HG03108 (cell line): ENCODE results near the gene UBE2C.
"Not testable (repeated sequence)": the region's sequence is repeated elsewhere in the genome, so short reads cannot be mapped to it uniquely, and the experiment has no call there.

Source experiments
- ATAC-seq: cut with Tn5 transposase; IDR thresholded peaks from one replicate; pipeline ENCODE4 v1.9.1; 2021; ENCODE audit warnings: moderate library complexity; ENCODE audit not compliant: unreplicated experiment

The UBE2C gene

DNA sequence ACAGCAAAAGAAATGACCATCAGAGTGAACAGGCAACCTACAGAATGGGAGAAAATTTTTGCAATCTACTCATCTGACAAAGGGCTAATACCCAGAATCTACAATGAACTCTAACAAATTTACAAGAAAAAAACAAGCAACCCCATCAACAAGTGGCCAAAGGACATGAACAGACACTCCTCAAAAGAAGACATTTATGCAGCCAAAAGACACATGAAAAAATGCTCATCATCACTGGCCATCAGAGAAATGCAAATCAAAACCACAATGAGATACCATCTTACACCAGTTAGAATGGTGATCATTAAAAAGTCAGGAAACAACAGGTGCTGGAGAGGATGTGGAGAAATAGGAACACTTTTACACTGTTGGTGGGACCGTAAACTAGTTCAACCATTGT lies 14.9 kb upstream of the UBE2C start:
- not testable (repeated sequence) for ATAC-seq

DNA sequence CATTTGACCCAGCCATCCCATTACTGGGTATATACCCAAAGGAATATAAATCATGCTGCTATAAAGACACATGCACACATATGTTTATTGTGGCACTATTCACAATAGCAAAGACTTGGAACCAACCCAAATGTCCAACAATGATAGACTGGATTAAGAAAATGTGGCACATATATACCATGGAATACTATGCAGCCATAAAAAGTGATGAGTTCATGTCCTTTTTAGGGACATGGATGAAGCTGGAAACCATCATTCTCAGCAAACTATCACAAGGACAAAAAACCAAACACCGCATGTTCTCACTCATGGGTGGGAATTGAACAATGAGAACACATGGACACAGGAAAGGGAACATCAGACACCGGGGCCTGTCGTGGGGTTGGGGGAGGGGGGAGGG lies 14.5 kb upstream of the UBE2C start:
- not testable (repeated sequence) for ATAC-seq

DNA sequence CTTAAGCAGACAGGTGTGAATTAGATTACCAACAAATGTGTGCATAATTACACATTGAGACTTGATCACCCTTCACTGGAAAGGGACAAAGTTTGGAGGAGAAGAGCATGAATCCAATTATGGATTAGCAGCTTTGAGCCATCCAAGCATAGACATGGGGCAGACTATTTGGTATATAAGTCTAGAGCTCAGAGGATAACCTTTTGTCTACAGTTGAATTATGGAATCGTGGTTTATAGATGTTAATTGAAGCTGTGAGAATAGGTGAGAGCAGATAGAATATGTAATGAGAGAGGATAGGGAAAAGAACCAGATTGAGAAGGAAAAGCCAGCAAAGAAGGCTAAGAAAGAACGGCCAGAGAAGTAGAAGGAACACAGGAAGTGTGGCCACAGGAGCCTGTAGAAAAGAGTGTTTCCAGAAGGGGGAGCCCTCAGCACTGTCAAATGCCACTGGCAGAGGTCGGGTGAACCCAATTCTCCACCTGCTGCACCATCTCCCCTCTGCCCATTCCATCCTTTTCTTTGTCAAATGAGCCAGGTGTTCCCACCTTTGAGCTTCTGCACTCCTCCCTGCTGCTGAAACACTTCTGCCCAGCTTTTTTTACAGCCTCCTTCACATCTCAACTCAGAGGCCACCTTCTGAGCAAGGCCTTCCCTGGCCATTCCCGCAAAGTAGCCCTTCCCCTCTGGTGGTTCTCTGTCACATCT lies 13.4 kb upstream of the UBE2C start:
- peak; percentile 52 for ATAC-seq

DNA sequence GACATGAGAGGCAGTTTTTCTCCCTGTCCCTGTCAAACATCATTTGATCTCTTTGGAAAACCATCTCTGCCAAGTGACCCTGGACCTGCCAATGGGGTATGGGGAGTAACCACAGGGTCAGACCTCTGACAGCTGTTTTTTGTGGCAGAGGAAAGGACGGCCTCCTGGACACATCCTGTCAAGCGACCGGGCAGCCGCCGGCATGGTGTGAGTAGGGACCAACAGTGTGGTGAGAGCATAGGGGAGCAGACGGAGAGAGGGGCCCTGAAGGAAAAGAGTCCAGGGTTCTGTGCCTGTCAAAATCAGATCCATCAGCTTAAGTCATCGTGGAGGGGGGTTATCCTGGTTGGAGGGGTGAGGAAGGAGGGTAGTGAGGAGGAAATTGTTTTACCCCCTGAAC lies 10.6 kb upstream of the UBE2C start:
- no peak for ATAC-seq

DNA sequence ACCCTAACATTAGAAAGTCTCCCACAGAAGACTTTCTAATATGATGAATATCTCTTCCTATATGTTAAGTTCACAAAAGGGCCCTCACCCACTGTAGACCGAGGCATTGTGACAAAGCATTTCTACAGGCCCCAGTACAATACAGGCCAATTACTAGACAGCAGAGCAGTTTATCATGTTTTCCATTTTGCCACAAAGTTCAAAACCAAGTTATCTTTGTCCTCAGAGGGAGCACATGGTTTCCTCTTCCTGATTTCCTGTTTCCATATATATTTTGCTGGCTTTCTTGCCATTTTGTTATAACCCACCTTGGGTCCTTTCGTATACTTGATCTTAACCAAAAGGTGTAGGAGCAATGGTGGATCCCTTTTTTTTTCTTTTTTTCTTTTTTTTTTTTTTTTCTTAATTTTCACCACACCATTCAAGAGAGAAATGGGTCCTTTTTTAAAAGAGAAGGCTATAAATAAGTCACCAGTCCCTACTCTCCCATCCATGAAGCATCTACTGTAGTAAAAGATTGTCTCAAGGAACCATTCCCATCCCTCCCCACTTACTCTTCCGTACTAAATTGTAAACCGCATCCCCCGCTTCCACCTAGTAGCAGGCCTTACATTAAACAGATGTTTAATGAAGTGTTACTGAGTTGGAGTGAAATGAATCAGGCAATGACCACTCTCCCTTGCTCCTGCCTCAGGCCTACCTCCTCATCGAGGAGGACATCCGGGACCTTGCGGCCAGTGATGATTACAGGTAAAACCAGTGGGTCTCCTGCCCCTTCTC lies 2.1 kb upstream of the UBE2C start:
- ATAC-seq = no peak

DNA sequence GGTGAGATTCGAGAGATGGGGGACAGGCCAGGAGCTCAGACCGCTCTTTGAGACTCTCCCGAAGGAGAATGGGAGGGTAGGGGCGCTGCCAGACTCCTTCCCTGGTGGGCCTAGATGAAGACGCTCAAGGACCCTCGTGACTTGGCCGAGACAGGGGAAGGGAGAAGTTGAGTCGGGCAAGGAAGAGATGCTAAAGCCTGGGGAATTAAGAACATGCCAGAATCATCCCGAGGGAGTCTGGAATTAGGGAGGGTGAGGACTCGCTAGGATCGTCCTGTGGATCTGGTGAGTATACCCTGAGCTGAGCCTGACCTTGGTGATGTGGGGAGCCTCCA lies 529 bp downstream of the UBE2C start:
- ATAC-seq = no peak

DNA sequence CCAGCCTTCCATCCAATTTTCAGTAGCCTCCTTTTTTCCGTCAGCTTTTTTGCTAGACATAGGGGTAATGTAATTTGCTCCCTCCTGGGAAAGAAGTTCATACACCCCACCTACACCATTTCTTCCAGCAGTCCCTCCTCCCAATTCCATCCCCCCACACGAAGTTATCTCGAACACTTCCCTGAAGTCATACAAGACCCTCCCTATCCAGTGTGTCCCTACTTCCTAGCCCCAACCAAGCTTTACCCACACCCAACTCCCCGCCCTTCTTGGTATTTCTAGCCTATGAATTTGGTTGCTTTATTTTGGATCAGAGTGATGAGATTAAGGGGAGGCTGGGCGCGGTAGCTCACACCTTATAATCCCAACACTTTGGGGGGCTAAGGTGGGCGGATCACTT lies 1.0 kb downstream of the UBE2C start:
- no peak for ATAC-seq

DNA sequence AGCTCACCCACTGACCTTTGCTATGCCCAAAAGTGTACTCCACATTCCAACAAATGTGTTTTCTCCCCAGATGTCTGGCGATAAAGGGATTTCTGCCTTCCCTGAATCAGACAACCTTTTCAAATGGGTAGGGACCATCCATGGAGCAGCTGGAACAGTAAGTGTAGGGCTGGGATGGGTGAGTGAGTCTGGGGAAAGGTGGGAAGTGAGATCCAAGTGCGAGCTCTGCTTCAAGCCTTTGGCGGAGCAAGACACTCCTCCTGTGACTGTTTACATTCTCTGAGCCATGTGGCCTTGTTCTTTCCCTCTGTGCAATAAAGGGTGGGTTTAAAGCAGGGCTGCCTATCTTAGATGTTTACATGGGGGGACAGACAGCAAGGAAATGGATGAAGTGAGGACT lies 1.9 kb downstream of the UBE2C start:
- ATAC-seq = no peak

DNA sequence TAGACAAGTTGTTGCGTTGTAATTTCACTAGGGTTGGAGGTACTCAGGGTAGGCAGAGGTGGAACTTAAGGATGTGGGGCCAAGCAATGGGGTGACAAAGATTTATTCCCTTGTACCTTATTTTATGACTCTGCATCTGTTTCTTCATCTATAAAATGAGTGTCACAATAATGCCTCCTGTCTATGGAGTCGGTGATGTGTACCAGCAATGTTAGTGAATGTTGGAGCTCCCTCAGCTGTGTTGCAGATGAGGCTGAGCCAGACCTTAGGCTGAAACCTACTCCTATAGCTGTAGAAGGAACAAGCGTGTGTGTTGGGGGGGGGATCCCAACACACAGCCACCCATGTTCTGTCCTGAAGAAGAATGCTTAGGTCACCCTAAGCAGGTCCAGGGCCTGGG lies 4.5 kb downstream of the UBE2C start:
- ATAC-seq = no peak

DNA sequence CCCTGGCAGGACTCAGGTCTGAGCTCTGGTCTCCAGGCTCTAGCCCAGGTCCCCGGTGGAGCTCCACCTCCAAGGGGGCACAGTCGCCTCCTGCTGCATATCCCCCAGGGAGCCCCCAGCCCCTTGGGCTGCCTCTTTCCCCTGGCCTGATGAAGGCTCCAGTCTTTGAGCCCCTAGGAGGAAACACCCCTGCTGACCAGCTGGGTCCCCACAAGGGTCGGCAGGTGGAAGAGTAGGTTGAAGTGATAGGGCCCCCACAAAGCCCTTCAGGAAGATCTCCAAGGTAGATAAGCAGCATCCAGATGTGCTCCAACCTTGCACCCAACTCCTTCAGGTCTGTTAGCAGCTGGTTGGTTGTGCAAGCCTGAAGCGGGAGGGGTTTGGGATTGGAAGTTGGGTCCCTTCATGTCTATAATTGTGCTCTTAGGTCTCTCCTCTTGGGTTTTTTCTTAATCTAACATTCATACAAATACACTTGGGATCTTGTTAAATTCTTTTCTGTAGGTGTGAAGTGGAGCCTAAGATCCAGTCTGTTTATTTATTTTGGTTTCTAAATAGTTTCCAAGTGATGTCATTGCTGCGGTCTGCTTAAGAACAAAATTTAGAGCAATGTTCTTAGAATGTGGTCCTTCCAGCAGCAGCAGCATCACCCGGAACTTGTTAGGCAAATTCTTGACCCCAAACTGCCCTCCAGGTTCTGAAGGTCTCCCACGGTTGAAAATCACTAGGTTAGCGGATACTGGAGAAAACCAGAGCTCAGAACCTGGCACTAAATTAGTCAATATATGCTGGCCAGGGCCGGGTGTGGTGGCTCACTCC lies 5.1 kb downstream of the UBE2C start:
- no peak for ATAC-seq

DNA sequence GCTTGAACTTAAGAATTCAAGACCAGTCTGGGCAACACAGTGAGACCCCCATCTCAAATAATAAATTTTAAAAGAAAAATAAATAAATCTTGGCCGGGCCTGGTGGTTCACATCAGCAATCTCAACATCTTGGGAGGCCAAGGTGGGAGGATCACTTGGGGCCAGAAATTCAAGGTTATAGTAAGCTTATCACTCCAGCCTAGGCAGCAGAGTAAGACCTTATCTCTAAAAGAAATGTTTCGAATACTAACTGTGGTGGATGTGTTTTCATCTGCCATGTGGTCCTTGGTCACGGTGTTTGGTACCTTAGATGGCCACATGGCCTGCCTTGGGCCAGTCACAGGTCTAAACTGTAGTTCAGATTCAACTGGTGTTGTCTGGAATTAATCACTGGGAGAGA lies 5.8 kb downstream of the UBE2C start:
- no peak for ATAC-seq

DNA sequence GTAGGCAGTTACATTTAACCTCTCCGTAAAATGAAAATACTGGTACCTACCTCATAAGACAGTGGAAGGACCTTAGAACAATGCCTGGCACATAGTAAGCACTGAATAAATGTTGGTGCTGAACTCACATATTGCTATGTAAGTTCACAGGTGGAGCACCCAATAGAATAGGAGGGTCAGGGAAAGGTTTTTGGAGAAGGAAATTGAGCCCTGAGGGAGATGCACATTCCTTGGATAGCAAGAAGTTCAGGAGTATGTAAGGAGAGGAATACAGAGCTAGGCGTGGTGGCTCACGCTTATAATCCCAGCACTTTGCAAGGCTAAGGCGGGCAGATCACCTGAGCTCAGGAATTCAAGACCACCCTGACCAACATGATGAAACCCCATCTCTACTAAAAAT lies 7.0 kb downstream of the UBE2C start:
- no peak for ATAC-seq

DNA sequence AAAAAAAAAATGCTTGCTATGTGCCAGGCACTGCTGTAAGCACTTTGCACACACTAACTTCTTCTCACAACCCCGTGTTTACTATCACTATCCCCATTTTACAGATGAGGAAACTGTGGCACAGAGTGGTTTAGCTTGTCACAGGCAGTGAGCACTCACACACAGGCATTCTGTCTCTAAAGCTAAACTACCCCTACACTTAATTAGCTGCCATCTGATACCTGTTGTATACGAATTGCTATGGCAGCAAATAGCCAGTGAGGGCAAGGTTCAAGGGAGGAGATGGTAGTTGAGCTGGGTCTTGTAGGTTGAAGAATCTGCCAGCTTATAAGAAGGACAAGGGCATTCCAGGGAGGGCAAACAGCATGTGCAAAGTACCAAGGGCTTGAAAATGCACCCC lies 9.5 kb downstream of the UBE2C start:
- ATAC-seq = no peak

DNA sequence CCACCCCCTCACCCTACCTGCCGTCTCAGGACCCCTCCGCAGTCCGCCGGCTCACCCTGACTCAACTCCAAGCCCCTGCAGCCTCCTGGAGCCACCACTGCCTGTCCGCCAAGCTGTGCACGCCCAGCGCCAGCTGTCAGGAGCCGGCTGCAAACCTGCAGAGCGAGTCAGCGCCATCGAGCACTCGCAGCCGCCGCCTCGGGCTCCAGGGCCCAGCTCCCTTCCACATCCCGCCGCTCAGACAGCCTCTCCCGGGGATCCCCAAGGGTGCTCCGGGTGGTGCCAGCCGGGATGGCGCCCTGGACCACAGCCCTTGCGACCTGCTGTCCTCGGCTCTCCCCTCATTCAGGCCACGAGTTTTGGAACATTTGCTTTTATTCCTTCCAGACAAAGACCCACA lies 10.4 kb downstream of the UBE2C start:
- no peak for ATAC-seq

DNA sequence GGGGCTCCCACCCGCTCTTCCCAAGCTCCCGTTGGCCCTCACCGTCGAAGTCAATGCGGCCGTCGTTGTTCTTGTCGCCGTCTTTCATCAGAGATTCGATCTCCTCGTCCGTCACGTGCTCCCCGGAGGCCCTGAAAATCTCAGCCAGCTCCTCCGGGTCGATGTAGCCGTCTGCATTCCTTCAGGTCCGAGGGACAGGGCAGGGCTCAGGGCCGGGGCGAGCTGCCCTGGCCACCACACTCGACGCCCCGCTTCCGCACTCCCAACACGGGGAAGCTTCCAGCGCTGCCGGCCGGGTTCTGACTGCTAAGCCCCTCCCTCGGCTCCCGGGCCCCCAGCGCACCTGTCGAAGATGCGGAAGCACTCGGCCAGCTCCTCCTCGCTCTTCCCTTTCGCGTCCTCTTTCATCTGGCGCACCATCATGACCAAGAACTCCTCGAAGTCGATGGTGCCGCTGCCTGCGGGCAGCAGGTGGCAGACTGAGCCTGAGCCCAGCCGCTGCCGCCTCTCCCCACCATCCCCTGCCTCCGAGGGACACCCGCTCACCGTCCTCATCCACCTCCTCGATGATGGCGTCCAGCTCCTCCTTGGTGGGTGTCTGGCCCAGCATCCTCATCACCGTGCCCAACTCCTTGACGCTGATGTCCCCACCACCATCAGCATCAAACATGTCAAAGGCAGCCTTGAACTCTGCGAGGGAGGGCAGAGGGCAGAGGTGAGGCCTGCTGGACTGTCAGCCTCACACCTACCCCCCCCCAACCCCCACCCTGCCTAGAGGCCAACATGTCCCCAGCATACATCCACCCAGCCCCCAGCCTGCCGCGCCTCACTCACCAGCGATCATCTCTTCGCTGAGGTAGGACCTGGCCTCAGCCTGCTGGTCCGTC lies 11.7 kb downstream of the UBE2C start:
- ATAC-seq = no peak

DNA sequence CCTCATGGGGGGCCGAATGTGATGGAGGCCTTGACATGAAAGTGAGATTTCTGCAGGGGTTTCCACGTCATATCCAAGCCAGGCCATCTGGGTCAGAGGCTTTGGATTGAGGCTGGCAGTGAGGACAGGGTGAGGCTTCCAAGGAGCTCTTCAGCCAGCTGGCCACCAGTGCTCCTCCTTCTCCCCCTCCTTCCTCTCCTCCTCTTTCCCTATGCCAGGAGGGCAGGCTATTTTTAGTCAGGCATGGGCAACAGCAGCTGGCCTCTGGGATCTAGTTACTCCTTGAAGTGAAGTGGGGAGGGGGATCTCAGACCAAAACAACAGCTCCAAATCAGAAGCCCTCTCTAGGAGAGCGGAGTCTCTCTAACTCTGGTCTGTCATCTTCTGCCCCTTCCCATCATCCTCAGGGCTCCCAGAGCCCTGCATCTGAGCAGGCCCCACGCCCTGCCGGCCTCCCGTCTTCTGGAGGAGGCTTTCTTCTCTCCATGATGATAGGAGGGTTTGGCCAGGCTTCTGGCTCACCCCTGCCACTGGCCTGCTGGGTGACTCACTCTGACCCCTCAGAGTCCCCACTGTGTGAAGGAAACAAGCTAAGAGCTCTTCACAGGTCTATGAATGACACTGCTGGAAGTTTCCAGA lies 14.1 kb downstream of the UBE2C start:
- ATAC-seq = no peak

DNA sequence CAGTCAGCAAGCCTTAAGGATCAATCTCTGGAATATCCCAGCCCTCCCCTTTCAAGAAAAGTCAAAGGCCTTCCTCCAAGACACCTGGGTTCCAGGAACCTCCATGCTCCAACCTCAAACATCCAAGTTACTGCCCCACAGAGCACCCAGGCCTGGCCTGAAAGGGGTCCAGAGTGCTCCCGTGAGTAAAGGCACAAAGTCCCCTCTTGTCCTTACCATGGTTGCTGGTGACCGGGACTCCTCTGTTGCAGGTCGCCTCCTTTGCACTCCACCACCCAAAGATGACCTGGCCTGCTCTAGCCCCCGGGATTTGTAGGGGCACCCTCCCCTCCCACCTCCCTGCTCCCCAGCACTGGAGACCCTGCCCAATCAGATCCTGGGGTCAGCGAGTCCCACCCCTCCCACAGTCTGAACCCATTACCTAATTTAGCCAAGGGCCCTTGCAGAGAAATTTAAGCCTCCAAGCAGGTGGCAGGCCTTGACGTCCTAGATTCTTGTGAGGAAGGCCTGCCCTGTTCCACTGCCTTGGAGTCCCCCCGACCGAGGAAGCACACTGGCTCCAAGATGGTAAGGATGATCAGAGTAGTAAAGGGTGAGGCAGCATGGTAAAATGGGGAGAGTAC lies 14.7 kb downstream of the UBE2C start, which contains the start of gene TNNC2:
TSS of gene TNNC2 (minus strand) at position 283 of the 623 bp plus-strand sequence. CDS start at position 219, 64 bp downstream.
- no peak for ATAC-seq

DNA sequence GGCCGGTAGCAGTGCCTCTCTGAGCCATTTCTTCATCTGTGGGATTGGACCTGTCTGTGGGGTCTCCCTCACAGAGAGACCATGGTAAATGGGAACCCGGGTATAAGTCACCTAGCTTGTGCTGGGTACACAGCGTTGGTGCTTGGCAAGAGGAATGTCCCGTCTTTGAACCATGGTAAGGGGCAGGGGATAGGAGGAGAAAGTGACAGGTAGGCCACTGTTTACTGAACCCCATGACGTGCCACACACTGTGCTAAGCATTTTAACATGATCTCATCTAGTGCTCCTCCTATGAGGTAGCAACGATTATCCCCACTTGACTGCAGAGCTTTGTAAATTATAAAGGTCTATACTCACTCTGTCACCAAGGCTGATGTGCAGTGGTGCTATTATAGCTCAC lies 15.3 kb downstream of the UBE2C start:
- no peak for ATAC-seq

DNA sequence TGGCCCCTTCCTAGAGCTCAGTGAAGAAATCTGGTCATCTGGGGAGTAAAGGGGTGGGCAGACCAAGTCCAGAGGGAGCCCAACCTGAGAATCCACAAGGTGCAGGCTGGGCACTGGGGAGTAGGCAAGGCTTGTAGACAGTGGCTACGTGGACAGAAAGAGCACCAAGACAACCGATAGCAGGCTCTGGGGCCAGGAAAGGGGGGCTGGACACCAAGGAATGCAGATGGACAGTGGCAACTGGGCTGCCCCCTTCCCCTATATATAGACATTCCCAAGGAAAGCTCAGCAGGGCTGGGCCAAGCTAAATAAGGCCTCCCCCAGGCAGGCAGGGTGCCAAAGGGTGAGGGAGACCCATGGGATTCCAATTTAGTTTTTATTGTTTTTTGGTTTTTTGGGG lies 16.1 kb downstream of the UBE2C start:
- ATAC-seq = no peak

DNA sequence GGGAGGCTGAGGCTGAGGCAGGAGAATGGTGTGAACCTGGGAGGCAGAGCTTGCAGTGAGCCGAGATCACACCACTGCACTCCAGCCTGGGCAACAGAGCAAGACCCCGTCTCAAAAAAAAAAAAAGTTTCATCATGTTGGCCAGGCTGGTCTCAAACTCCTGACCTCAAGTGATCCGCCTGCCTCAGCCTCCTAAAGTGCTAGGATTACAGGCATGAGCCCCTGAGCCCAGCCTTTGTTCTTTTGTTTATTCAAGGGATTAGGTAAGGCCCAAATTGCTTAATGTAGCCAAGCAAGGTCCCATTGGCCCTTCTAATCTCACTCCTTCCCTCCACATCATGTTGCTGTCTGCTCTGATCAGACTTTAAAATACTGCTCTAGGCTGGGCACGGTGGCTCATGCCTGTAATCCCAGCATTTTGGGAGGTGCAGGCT lies 17.2 kb downstream of the UBE2C start:
- ATAC-seq = not testable (repeated sequence)
